NCI-H1436 treated with DMSO at 0.1 percent for 48 hours (cell line): ENCODE results near the gene RHEB.

Experiments used
- DNase-seq: peaks from one replicate; lab custom pipeline; 2025; lab: John Stamatoyannopoulos, UW

RHEB gene

DNA sequence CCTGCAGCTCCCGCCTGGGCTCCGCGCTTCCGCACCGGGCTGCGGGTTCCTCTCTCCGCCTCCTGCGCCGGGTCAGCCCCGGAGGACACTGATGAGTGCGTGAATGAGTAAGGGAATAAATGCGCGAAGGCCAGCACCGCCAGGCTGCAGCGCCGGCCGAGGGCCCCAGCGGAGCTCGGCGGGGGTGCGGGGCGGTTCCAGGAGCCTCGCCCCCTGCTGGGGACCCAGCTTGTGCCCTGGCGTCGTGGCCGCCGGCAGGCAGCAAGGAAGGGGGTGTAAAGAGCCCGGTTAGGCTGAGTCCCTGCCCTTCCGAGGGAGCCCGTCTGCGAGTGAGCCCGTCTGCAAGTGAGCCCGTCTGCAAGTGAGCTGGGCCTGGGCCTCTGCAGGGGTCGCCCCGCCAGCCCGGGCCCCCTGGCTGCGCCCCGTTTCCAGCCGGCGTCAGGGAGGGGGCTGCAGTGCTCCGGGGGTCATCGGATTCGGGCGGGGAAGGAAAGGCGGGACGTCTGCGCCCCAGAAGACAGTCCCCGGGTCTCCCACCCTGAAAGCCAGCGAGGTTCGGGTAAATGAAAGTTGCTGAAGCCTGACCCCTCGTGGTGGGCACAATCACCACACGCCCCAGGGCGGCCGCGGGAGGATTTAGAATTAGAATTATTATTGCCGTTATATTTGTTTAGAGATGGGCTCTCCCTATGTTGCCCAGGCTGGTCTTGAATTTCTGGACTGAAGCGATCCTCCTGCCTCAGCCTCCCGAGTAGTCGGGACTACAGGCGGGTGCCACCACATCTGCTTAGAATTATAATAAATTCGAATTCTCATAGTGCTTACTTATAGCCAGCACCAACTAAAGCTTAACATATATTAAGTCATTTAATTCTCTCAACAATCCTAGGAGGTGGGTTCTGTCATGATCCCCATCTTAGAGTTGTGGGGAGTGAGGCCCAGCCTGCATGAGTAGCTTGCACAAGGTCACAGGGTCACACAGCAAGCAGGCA, 71.1 kb downstream of the RHEB start:
- DNase-seq = no peak

DNA sequence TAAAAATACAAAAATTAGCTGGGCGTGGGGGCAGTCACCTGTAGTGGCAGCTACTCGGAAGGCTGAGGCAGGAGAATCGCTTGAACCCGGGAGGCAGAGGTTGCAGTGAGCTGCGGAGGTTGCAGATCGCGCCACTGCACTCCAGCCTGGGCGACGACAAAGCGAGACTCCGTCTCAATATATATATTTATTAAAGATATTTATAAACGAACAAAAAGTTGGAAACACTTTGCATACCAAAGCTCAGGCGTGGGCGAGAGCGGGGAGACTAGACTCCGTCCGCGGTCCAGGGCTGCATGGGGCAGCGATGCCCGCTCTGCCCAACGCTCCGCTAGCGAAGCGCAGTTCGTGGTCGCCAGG, 71.8 kb downstream of the RHEB start:
- no peak for DNase-seq

- DNase-seq = no peak
Observed at GRCh38 chr7:151447312-151447711, 72.4 kb downstream of the RHEB start.

GRCh38 chr7:151446412-151446811, 73.3 kb downstream of the RHEB start:
- DNase-seq = no peak

DNA sequence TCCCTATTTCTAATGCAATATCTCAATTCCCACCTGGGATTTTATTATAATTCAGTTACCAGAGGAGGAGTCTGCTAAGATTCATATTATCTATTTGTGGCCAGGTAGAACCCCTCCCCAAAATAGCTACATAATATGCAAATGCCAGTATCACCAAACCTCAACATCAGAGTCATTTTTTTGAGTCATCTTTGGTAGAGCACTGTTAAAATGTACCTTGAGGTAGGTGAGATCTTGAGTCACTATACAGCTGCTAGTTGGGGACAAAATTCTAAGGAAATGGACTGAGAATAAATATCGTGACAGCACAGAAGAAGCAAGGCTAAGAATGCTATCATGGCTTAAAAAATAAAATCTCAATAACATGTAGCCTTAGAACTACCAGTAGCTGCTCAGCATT, 75.1 kb downstream of the RHEB start:
- DNase-seq = no peak

DNA sequence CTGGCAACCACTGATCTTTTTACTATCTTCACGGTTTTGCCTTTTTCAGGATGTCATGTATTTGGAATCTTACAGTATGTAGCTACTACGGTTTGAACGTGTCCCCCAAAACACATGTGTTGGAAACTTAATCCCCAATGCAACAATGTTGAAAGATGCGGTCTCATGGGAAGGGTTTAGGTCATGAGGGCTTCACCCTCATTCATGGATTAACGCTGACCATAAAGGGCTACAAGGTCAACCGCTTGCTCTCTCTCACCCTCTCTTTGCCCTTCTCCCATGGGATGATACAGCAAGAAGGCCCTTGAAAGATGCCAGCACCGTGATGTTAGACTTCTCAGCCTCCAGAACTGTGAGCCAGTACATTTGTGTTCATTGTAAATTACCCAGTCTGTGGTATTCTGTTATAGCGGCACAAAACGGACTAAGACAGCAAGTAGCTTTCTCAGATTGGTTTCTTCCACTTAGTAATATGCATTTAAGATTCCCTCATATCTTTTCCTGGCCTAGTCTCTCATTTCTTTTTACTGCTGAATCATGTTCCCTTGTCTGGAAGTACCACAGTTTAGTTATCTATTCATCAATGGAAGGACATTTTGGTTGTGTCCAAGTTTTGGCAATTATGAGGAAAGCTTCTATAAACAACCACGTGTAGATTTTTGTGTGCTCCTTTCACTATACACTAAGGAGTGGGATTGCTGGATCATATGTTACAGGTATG, 76.8 kb downstream of the RHEB start:
- DNase-seq = no peak

- DNase-seq = no peak
Observed at GRCh38 chr7:151440799-151441445, 78.8 kb downstream of the RHEB start.

DNA sequence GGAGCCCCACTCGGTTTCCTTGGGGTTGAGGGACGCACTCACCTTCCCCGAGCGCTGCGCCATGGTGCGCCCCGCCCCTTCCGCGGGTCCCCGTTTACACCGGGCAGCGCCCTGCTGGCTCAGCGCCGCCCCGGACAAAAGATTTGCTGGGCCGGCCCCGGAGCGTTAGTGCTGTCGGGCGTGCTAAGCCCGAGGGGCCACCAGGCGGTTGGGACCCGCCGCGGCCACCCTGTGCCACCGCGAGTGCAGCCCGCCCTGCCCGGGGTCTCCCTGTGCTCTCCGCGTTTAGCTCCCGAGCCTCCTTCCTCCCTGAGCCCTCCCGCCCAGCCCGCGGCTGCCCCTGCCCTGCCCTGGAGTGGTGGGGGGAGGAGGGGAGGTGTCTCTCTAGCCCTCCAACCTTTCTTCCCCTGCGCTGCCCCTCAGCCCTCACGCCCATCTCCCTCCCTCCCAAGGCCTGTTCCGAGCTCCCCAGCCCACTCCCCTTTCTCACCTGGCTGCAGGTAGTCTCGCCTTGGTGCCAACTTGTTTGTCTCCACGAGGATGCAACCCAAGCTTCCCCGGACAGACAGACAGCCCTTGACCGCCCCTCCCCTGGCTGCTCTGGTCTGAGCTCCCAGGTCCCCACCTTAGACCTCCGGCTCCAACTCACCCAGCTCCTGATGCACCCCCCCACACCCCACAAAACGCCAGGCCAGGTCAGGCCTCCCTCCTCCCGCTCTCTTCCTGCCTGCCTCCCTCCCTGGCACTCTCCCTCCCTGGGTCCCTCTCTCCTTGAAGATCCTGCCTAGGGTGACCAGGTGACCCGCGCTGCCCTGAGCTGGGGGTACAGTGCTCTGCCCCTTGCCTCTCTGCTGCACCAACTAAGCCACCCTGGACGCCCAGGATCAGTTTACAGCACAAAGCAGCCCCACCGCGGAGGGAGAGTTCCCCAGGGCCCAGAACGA, 79.6 kb downstream of the RHEB start, which contains the start of gene CRYGN:
Gene CRYGN, minus strand, starts transcription at position 287 of the 944 bp plus-strand sequence. Its CDS starts 224 bp downstream, at position 63.
- DNase-seq = no peak

GRCh38 chr7:151438864-151439601, 80.7 kb downstream of the RHEB start:
- DNase-seq = no peak

DNA sequence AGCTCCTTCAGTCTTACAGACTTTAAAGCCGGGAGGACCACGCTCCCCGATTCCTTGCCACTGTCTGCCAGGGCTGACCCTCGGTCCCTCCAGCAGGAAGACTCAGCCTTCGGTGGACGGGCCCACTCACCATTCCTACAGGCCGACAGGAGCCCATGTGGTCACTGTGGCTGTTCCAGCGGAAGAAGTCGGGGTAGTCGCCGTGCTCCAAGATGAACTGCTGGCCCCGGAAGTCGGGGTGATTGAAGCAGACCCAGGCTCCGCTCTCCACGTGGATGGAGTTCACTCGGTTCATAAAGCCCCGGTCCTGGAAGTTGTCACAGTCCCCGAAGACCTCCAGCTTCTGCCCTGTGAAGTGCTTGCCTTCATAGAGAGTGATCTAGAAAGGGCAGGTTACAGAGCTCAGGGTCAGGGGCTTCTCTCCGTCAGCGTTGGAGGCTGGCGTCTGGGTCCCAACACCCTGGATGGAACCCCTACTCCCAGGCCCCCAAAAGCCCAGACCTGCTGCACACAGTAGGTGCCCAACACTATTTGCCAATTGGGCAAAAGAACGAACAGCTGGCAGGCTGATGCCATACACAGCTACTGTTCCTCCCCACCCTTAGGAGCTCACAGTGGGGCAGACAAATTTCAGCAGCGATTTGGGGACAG, 81.7 kb downstream of the RHEB start:
- DNase-seq = no peak

DNA sequence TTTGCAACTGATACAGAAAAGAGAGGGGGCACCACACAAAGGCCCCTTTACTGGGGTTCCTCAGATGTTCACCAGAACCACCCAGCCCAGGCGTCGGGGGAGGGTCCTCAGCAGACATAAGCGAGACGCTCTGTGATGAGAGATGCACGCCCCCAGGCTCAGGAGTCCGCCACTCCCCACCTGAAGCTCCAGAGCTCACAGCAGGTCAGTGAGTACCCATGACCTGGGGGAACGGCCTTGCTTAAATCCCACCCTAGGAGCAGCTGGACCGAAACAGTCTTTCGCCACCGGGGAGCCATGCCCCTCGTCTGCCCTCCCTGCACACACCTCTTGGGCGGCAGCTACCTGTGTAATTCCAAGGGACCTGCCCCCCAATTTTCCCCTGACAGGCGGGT, 82.5 kb downstream of the RHEB start:
- DNase-seq = no peak

- no peak for DNase-seq
Observed at GRCh38 chr7:151436446-151437158, 83.1 kb downstream of the RHEB start.

- DNase-seq = no peak
Observed at GRCh38 chr7:151435971-151436370, 83.7 kb downstream of the RHEB start.

DNA sequence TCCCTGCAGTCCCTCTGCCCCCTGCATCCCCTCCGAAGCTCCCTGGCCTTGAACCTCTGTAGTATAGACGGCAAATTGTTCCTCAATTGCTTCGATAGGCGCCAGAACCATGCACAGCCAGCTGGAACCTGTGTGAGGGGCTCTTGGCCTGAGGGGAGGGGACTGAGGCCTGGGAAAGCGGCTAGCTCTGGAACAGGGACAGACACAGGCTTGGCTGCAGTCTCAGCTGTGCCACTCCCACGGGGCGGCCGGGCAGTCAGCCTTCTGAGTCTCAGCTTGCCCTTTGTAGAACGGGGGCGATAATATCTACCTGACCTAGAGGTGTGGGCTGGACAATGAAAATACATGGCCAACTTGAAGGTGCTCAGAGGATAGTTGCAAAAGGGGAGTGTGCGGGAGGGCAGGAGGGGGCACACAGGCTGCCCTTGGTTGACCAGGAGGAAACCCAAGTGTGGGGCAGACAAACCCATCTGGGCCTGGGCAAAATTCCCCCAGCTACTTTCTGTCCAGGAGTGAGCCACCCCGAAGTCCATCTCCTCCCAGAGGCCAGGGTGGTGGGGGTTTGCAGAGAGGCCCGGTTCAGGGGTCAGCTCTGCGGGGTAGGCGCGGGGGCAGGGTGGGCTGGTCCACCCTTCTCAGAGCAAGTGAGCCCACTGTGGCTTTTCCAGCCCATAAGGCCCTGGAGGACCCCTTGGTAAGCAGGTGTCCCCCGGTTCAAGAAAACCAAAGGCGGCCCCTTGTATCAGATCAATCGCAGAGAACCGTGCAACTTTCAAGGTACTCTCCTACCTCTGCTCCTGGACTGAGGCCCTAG, 84.4 kb downstream of the RHEB start:
- DNase-seq = no peak

- no peak for DNase-seq
Observed at GRCh38 chr7:151434549-151434948, 85.1 kb downstream of the RHEB start.

DNA sequence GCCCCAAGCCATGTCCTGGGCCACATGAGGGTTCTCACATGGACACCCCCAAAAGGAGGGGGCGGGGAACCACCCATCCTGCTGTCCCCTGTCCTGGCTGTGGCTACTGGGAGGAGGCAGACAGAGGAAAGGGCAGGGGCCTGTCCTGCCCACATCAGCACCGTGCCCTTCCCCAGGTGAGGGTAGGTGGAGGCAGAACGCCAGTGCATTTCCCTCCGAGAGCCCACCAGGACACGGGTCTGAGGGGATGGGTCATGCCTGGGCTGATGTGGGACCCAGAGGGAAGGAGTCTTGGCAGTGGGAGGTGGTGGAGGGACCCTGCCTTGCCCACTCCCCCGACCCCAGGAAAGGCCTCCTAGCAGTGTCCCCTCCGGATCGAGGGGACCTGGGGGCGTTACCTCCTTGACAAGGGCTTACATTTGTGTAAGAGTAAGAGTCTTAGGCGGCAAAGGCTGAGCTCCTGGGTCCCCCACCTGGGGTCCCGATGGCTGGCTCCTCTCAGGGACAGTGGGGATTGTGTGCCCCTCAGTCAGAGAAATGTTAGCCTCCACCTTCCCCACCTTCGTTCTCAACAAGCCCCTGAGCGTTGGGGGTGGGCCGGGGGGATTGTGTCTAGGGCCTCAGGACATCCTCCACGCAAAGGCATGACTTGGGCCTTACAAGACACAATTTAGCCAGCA, 85.8 kb downstream of the RHEB start:
- DNase-seq = no peak

DNA sequence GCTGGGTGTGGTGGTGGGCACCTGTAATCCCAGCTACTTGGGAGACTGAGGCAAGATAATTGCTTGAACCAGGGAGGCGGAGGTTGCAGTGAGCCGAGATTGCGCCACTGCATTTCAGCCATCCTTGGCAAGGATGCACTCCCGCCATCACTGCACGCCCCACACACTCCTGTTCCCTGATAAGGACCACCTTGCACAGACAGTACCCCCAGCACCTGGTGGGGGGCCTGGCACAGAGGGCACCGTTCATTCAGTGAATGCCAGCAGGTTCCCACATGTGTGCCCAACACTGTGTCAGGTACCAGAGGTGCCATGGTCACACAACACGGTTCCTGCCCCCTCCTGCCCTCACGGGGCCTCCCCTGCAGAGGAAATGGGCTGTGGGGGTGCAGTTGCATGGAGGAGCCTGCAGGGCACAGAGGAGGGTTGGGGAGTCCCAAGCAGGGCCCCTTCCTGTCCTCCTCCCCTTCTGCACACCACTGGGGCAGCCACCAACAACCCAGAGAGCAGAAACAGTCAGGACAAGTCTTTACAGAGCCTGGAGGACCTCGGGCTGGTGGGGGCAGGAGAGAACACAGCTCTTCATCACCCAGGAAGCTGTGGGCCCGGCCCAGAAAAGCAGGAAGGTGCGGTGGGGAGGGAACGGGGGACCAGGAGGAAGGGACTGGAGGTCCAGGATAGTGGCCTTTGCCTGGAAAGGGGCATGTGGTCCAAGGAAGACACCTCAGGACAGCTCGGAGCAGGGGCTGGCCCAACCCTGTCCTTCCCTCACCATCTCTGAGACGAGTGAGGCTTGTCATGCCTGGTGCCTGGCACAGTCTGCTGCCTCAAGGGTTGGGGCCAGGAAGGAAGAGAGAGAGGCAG, 86.8 kb downstream of the RHEB start:
- no peak for DNase-seq
